22Rv1 (cell line): Measurements from ENCODE around the gene TRIM45.

Experiments
- ZFX ChIP-seq: fragments of 450-650 bp; IDR thresholded peaks from 2 replicates; pipeline ENCODE4 v1.6.1; 2017; ENCODE audit warnings: antibody characterized with exemption, borderline replicate concordance
- TF ChIP-seq, protein P1 (sequence below): fragments of 450-650 bp; IDR thresholded peaks from 2 replicates; pipeline ENCODE4 v1.5.1; 2017; ENCODE audit warnings: mild to moderate bottlenecking

DNA sequence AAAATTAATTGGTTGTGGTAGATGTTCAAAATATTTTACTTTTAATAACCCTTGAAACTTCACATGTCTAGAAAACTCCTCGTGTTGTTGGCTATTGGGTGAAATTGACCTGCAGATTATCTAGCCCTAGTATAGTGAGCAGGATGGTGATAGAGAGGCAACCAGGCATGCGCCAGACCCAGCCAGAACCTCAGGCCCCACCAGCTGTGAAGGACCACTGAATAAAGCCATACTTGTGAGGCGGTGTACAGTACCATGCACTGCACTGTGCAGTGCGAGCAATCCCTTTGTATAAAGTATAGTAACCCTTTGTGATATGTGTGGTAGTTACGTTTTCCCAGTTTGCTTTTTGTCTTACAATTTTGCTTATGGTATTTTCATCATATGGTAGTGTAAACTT, 53.0 kb downstream of the TRIM45 start:
- TF ChIP-seq, protein P1, sequence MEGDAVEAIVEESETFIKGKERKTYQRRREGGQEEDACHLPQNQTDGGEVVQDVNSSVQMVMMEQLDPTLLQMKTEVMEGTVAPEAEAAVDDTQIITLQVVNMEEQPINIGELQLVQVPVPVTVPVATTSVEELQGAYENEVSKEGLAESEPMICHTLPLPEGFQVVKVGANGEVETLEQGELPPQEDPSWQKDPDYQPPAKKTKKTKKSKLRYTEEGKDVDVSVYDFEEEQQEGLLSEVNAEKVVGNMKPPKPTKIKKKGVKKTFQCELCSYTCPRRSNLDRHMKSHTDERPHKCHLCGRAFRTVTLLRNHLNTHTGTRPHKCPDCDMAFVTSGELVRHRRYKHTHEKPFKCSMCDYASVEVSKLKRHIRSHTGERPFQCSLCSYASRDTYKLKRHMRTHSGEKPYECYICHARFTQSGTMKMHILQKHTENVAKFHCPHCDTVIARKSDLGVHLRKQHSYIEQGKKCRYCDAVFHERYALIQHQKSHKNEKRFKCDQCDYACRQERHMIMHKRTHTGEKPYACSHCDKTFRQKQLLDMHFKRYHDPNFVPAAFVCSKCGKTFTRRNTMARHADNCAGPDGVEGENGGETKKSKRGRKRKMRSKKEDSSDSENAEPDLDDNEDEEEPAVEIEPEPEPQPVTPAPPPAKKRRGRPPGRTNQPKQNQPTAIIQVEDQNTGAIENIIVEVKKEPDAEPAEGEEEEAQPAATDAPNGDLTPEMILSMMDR: no peak
- TF ChIP-seq ZFX: no peak
